ENCODE measurements around the gene ANHX. TPM values are rescaled to one million over a fixed set of nuclear protein-coding genes. Genes with fewer than 3 reads are reported as not detected.

The ANHX gene
- total RNA-seq, 1 experiment from 2014 or later = not detected

- CTCF ChIA-PET = no interaction called here
- no peaks in the 10 kb centered on the region for H3K36me3 Mint-ChIP-seq (ENCODE audit: insufficient read depth, unreplicated experiment)
- no peak for TF ChIP-seq CTCF (IDR thresholded peaks at IDR 0.05; ENCODE audit: unreplicated experiment)
- H3K27me3 Mint-ChIP-seq (ENCODE audit: unreplicated experiment) = no peaks in the 10 kb centered on the region
- no peak overlapping the region for H3K27ac Mint-ChIP-seq (ENCODE audit: unreplicated experiment)
- intact Hi-C loops (cut with micrococcal nuclease; ENCODE audit: unreplicated experiment) = no loop called here
- BruUV-seq (replicated peaks) = no TSS peak
- H3K4me3 Mint-ChIP-seq (ENCODE audit: low read depth, unreplicated experiment) = no peak overlapping the region
- peaks cover 22% of the 10 kb centered on the region for H3K9me3 Mint-ChIP-seq (ENCODE audit: low read depth, unreplicated experiment)
- no peak for DNase-seq
- H3K4me1 Mint-ChIP-seq (ENCODE audit: low read depth, unreplicated experiment) = no peaks in the 10 kb centered on the region
Observed at GRCh38 chr12:133233993-133234564, 1.6 kb downstream of the ANHX start.

GRCh38 chr12:133233006-133233405 lies 2.7 kb downstream of the ANHX start:
- Mint-ChIP-seq H3K4me1 (ENCODE audit: low read depth, unreplicated experiment) (no peaks in the 10 kb centered on the region), H3K36me3 (ENCODE audit: insufficient read depth, unreplicated experiment) (no peaks in the 10 kb centered on the region), H3K9me3 (ENCODE audit: low read depth, unreplicated experiment) (peaks cover 25% of the 10 kb centered on the region), H3K27me3 (ENCODE audit: unreplicated experiment) (no peaks in the 10 kb centered on the region), H3K27ac (ENCODE audit: unreplicated experiment) (no peak overlapping the region), H3K4me3 (ENCODE audit: low read depth, unreplicated experiment) (no peak overlapping the region)
- BruUV-seq (replicated peaks) = no TSS peak
- intact Hi-C loops (cut with micrococcal nuclease; ENCODE audit: unreplicated experiment) = no loop called here
- TF ChIP-seq CTCF (IDR thresholded peaks at IDR 0.05; ENCODE audit: unreplicated experiment) = no peak
- CTCF ChIA-PET = no interaction called here
- DNase-seq = no peak

- H3K36me3 Mint-ChIP-seq (ENCODE audit: insufficient read depth, unreplicated experiment) = no peaks in the 10 kb centered on the region
- no peak overlapping the region for H3K27ac Mint-ChIP-seq (ENCODE audit: unreplicated experiment)
- BruUV-seq (replicated peaks) = no TSS peak
- H3K27me3 Mint-ChIP-seq (ENCODE audit: unreplicated experiment) = no peaks in the 10 kb centered on the region
- no peaks in the 10 kb centered on the region for H3K4me1 Mint-ChIP-seq (ENCODE audit: low read depth, unreplicated experiment)
- DNase-seq = no peak
- intact Hi-C loops (cut with micrococcal nuclease; ENCODE audit: unreplicated experiment) = no loop called here
- no peak overlapping the region for H3K4me3 Mint-ChIP-seq (ENCODE audit: low read depth, unreplicated experiment)
- H3K9me3 Mint-ChIP-seq (ENCODE audit: low read depth, unreplicated experiment) = peaks cover 25% of the 10 kb centered on the region
- CTCF ChIA-PET = no interaction called here
- TF ChIP-seq CTCF (IDR thresholded peaks at IDR 0.05; ENCODE audit: unreplicated experiment) = no peak
Observed at GRCh38 chr12:133231001-133231400, 4.7 kb downstream of the ANHX start.

- no peak for DNase-seq
- BruUV-seq (replicated peaks) = no TSS peak
- H3K9me3 Mint-ChIP-seq (ENCODE audit: low read depth, unreplicated experiment) = peaks cover 24% of the 10 kb centered on the region
- intact Hi-C loops (cut with micrococcal nuclease; ENCODE audit: unreplicated experiment) = no loop called here
- no peaks in the 10 kb centered on the region for H3K36me3 Mint-ChIP-seq (ENCODE audit: insufficient read depth, unreplicated experiment)
- H3K27me3 Mint-ChIP-seq (ENCODE audit: unreplicated experiment) = no peaks in the 10 kb centered on the region
- H3K4me1 Mint-ChIP-seq (ENCODE audit: low read depth, unreplicated experiment) = no peaks in the 10 kb centered on the region
- no peak for TF ChIP-seq CTCF (IDR thresholded peaks at IDR 0.05; ENCODE audit: unreplicated experiment)
- H3K4me3 Mint-ChIP-seq (ENCODE audit: low read depth, unreplicated experiment) = no peak overlapping the region
- no peak overlapping the region for H3K27ac Mint-ChIP-seq (ENCODE audit: unreplicated experiment)
- CTCF ChIA-PET = interaction anchor here (0.6 kb wide), 1 partner anchor 90 kb away, joined by 4 read pairs; no protein-coding TSS in a partner anchor
Observed at GRCh38 chr12:133227281-133227852, 8.3 kb downstream of the ANHX start.

All from Calu3 (cell line).